Measurements from ENCODE around the gene MACF1.

The MACF1 gene

GRCh38 chr1:39266269-39266668, 61.8 kb downstream of the MACF1 start:
- no peak for DNase-seq

- DNase-seq = no peak
These were observed 62.3 kb downstream of the MACF1 start for GRCh38 chr1:39266792-39267191.

- DNase-seq = no peak
These were observed 63.7 kb downstream of the MACF1 start for GRCh38 chr1:39268112-39268581.

- no peak for DNase-seq
These were observed 64.4 kb downstream of the MACF1 start for GRCh38 chr1:39268906-39269305.

- no peak for DNase-seq
These were observed 64.9 kb downstream of the MACF1 start for GRCh38 chr1:39269349-39269748.

GRCh38 chr1:39269791-39270342, 65.4 kb downstream of the MACF1 start:
- no peak for DNase-seq

- DNase-seq = no peak
These were observed 65.9 kb downstream of the MACF1 start for GRCh38 chr1:39270368-39270767.

GRCh38 chr1:39272027-39272797, 67.7 kb downstream of the MACF1 start:
- DNase-seq = no peak

GRCh38 chr1:39272798-39273469, 68.4 kb downstream of the MACF1 start:
- no peak for DNase-seq

- DNase-seq = no peak
These were observed 71.5 kb downstream of the MACF1 start for GRCh38 chr1:39275836-39276507.

GRCh38 chr1:39277879-39278278, 73.4 kb downstream of the MACF1 start:
- no peak for DNase-seq

GRCh38 chr1:39282537-39283216, 78.2 kb downstream of the MACF1 start:
- no peak for DNase-seq

- no peak for DNase-seq
These were observed 79.4 kb downstream of the MACF1 start for GRCh38 chr1:39283858-39284257.

GRCh38 chr1:39287541-39287940, 83.0 kb downstream of the MACF1 start:
- no peak for DNase-seq

GRCh38 chr1:39288735-39289465, 84.4 kb downstream of the MACF1 start:
- DNase-seq = no peak

- DNase-seq = no peak
These were observed 87.9 kb downstream of the MACF1 start for GRCh38 chr1:39292401-39292800.

GRCh38 chr1:39293375-39294070, 89.0 kb downstream of the MACF1 start:
- DNase-seq = no peak

GRCh38 chr1:39294531-39294930, 90.0 kb downstream of the MACF1 start:
- DNase-seq = no peak

GRCh38 chr1:39295901-39296300, 91.4 kb downstream of the MACF1 start:
- no peak for DNase-seq

- DNase-seq = no peak
These were observed 93.1 kb downstream of the MACF1 start for GRCh38 chr1:39297551-39297950.

- no peak for DNase-seq
These were observed 97.1 kb downstream of the MACF1 start for GRCh38 chr1:39301606-39302005.

GRCh38 chr1:39305555-39305954, 101.1 kb downstream of the MACF1 start:
- no peak for DNase-seq

All from bone marrow (tissue), 2 donors.